ENCODE measurements around the gene GOLGB1. TPM values are rescaled to one million over a fixed set of nuclear protein-coding genes. Genes with fewer than 3 reads are reported as not detected.

Gene GOLGB1
- total and polyA plus RNA-seq, 10 of the 15 experiments (the other 5 are each of a cell fraction or from before 2014, with no cell fraction given), result 7.4 to 34.5 (median 21.8) TPM

DNA sequence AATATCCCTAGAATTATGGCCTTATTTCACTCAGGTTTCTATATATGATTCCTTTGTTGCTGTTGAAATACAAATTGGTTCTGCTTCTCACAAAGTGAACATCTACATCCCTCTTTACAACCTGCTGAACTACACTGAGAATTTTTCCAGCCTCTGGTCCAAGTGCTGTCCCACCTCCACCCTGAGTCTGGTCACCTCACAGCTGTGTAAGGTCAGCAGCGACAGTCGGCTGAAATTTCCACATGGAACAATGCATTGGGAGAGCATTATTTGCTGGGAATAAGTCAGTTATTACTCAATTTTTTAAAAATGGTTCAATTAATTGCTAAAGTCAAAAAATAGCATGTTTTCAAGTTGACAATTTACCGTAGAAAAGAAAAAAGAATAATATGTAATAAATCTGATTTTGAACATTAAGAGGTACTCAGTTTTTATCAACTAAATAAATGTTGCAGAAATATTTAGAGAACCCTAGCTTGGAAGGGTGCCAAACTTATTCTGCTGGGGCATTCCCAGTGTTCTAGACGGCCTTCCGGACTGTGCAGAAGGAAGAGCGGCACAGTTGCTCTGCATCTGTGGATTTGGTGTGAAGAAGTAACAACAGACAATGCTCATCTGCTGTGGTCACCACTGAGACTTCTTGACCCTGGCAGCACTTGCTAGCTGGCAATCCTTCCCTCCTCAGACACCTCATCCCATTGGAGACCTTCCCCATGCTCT is 90.7 kb downstream of the GOLGB1 start:
- peak overlapping the region; percentile 96 for H3K4me2 ChIP-seq (ENCODE audit: control insufficient read depth, insufficient read depth)
- no peak overlapping the region for H2AFZ ChIP-seq (ENCODE audit: control insufficient read depth, low read depth, low read length)
- H3K27me3 ChIP-seq (replicated peaks in 1 of 2; ENCODE audit: control insufficient read depth in 2 of 2, insufficient read depth in 2 of 2, low read length in 1 of 2), result no peaks in the 10 kb centered on the region
- peaks cover 44% of the 10 kb centered on the region for H3K79me2 ChIP-seq (ENCODE audit: control insufficient read depth, insufficient read depth, low read length)
- WGBS (ENCODE audit: insufficient coverage, insufficient replicate concordance, low lambda C conversion rate, missing lambda C conversion rate), result 85% methylated on average over 6 of the region's 6 CpGs
- no TSS peak for BruUV-seq (replicated peaks)
- TF ChIP-seq HCFC1 (IDR thresholded peaks at IDR 0.05; ENCODE audit: low read length), result no peak
- TF ChIP-seq MEF2A (IDR thresholded peaks at IDR 0.05; ENCODE audit: insufficient read depth, low read depth, low read length), result no peak
- TF ChIP-seq IRF4 (IDR thresholded peaks at IDR 0.05; ENCODE audit: low read depth, low read length), result no peak
- TF ChIP-seq IKZF2 (IDR thresholded peaks at IDR 0.05), result no peak
- TF ChIP-seq, protein P1, sequence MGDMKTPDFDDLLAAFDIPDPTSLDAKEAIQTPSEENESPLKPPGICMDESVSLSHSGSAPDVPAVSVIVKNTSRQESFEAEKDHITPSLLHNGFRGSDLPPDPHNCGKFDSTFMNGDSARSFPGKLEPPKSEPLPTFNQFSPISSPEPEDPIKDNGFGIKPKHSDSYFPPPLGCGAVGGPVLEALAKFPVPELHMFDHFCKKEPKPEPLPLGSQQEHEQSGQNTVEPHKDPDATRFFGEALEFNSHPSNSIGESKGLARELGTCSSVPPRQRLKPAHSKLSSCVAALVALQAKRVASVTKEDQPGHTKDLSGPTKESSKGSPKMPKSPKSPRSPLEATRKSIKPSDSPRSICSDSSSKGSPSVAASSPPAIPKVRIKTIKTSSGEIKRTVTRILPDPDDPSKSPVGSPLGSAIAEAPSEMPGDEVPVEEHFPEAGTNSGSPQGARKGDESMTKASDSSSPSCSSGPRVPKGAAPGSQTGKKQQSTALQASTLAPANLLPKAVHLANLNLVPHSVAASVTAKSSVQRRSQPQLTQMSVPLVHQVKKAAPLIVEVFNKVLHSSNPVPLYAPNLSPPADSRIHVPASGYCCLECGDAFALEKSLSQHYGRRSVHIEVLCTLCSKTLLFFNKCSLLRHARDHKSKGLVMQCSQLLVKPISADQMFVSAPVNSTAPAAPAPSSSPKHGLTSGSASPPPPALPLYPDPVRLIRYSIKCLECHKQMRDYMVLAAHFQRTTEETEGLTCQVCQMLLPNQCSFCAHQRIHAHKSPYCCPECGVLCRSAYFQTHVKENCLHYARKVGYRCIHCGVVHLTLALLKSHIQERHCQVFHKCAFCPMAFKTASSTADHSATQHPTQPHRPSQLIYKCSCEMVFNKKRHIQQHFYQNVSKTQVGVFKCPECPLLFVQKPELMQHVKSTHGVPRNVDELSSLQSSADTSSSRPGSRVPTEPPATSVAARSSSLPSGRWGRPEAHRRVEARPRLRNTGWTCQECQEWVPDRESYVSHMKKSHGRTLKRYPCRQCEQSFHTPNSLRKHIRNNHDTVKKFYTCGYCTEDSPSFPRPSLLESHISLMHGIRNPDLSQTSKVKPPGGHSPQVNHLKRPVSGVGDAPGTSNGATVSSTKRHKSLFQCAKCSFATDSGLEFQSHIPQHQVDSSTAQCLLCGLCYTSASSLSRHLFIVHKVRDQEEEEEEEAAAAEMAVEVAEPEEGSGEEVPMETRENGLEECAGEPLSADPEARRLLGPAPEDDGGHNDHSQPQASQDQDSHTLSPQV (IDR thresholded peaks at IDR 0.05), result no peak
- no peak for TF ChIP-seq NR2C1 (IDR thresholded peaks at IDR 0.05)
- no peak for TF ChIP-seq BACH1 (IDR thresholded peaks at IDR 0.05; ENCODE audit: borderline replicate concordance)
- TF ChIP-seq POLR2A (IDR thresholded peaks at IDR 0.05; ENCODE audit: low read depth, low read length), result no peak
- TF ChIP-seq ZNF274 (IDR thresholded peaks at IDR 0.05; ENCODE audit: insufficient read depth, insufficient read length), result no peak
- TF ChIP-seq HDAC6 (IDR thresholded peaks at IDR 0.05; ENCODE audit: unreplicated experiment), result no peak
- TF ChIP-seq POU2F2 (IDR thresholded peaks at IDR 0.05; ENCODE audit: borderline replicate concordance, low read depth, low read length), result no peak
- no peak for TF ChIP-seq DPF2 (IDR thresholded peaks at IDR 0.05)
- TF ChIP-seq RCOR1 (conservative IDR thresholded peaks at IDR 0.05; ENCODE audit: low read depth, low read length), result no peak
- TF ChIP-seq SMAD1 (IDR thresholded peaks at IDR 0.05; ENCODE audit: low read depth, partially characterized antibody), result no peak
- no peak for ATAC-seq
- H4K20me1 ChIP-seq (ENCODE audit: control insufficient read depth, insufficient read depth), result no peaks in the 10 kb centered on the region
- ChIA-PET RAD21 (ENCODE audit: unreplicated experiment) (interaction anchor here (1.5 kb wide), 1 partner anchor 178 kb away, joined by 3 read pairs; no protein-coding TSS in a partner anchor), SMC1A (ENCODE audit: uncharacterized antibody, unreplicated experiment) (interaction anchor here (0.7 to 4.1 kb wide), 4 partner anchors 8 to 149 kb away, joined by 3 to 18 read pairs (median 4); partner anchors contain the start of gene POLQ), POLR2A (interaction anchor here (2.4 kb wide), 1 partner anchor 8 kb away, joined by 14 read pairs; no protein-coding TSS in a partner anchor), CTCF (no interaction called here)
- peak overlapping the region; percentile 97 for H3K27ac ChIP-seq (ENCODE audit: control insufficient read depth, insufficient read depth)
- no peak for DNase-seq (ENCODE audit: low read depth, low spot score)
- H3K9ac ChIP-seq (ENCODE audit: control insufficient read depth, insufficient read depth, low read length), result peak overlapping the region; percentile 75
- in situ Hi-C loops (cut with MboI) (loop anchor here (10.0 kb wide), 1 partner anchor 1026 kb away; the partner anchor contains the start of gene PARP14), intact Hi-C loops (cut with micrococcal nuclease; ENCODE audit: unreplicated experiment) (loop anchor here (10.0 kb wide), 1 partner anchor 416 kb away; no protein-coding TSS in a partner anchor)
- H3K4me1 ChIP-seq (ENCODE audit: control insufficient read depth, insufficient read depth, low read length), result peaks cover 42% of the 10 kb centered on the region
- peaks cover 3 to 41% of the 10 kb centered on the region in 2 experiments; a peak in 2 of 4 replicates for H3K36me3 ChIP-seq (ENCODE audit: control insufficient read depth in 2 of 2, insufficient read depth in 2 of 2, low read length in 1 of 2)
- peak overlapping the region; percentile 61 for H3K4me3 ChIP-seq
- no peak for FAIRE-seq
- peaks cover 1% of the 10 kb centered on the region; the same call in 2 of the 3 replicates for H3K9me3 ChIP-seq (replicated peaks; ENCODE audit: control insufficient read depth, insufficient read depth, low read length)

Measured in GM12878 (cell line).